Measurements from ENCODE around the gene SPATA46. TPM values are rescaled to one million over a fixed set of nuclear protein-coding genes. Genes with fewer than 3 reads are reported as not detected.

Gene SPATA46
- total and polyA plus RNA-seq, 2 donors (not counting 3 experiments of a cell fraction or from before 2014, with no cell fraction given), result not detected

- no peak overlapping the region for H3K4me3 ChIP-seq (replicated peaks in 1 of 3; ENCODE audit: insufficient read depth in 1 of 3, low read depth in 1 of 3, low read length in 3 of 3)
- FAIRE-seq, result no peak
These were observed 3.6 kb downstream of the SPATA46 start for GRCh38 chr1:162373072-162373427.

GRCh38 chr1:162372159-162373071 is 4.2 kb downstream of the SPATA46 start:
- no peak overlapping the region for H2AFZ ChIP-seq (ENCODE audit: low read depth, low read length)
- H3K36me3 ChIP-seq (ENCODE audit: control insufficient read depth in 2 of 2, extremely low read depth in 1 of 2, insufficient read depth in 2 of 2, low read length in 2 of 2), result peaks cover 0 to 2% of the 10 kb centered on the region in 2 experiments
- no peaks in the 10 kb centered on the region for H3K79me2 ChIP-seq (ENCODE audit: control insufficient read depth, insufficient read depth, low read length)
- no TSS peak for BruUV-seq (replicated peaks)
- TF ChIP-seq POLR2AphosphoS5 (IDR thresholded peaks at IDR 0.05; ENCODE audit: insufficient read depth, low read depth, low read length) (no peak), POLR2A (IDR thresholded peaks at IDR 0.05; ENCODE audit: low read depth, low read length) (no peak), GATA2 (IDR thresholded peaks at IDR 0.05; ENCODE audit: insufficient read depth, insufficient read length, low read depth, low read length) (no peak), CTCF (IDR thresholded peaks at IDR 0.05; ENCODE audit: extremely low read depth in 1 of 2, insufficient read depth in 1 of 2, low read depth in 1 of 2, low read length in 2 of 2) (no peak), FOS (IDR thresholded peaks at IDR 0.05; ENCODE audit: borderline replicate concordance, insufficient read depth, low read length) (no peak), EZH2 (IDR thresholded peaks at IDR 0.05; ENCODE audit: borderline replicate concordance, low read depth, low read length, severe bottlenecking) (no peak), JUN (IDR thresholded peaks at IDR 0.05; ENCODE audit: borderline replicate concordance, insufficient read depth, insufficient read length, low read depth) (no peak)
- TF ChIP-seq, protein P1, sequence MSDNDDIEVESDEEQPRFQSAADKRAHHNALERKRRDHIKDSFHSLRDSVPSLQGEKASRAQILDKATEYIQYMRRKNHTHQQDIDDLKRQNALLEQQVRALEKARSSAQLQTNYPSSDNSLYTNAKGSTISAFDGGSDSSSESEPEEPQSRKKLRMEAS (IDR thresholded peaks at IDR 0.05; ENCODE audit: insufficient read depth, insufficient read length), result no peak
- H4K20me1 ChIP-seq (replicated peaks; ENCODE audit: control insufficient read depth, extremely low read depth, insufficient read depth, low read length), result no peaks in the 10 kb centered on the region
- FAIRE-seq (no peak), DNase-seq (ENCODE audit: low read depth, low spot score) (no peak)
- no peaks in the 10 kb centered on the region for H3K27me3 ChIP-seq (ENCODE audit: control insufficient read depth in 2 of 2, insufficient read depth in 2 of 2, low read length in 2 of 2)
- intact Hi-C loops (cut with micrococcal nuclease), result no loop called here
- no peaks in the 10 kb centered on the region for H3K4me1 ChIP-seq (ENCODE audit: control insufficient read depth, extremely low read depth, insufficient read depth, low read length)
- H3K4me3 ChIP-seq (replicated peaks in 1 of 3; ENCODE audit: insufficient read depth in 1 of 3, low read depth in 1 of 3, low read length in 3 of 3), result no peak overlapping the region
- ChIA-PET CTCF (interaction anchor here (0.9 to 1.1 kb wide), 4 partner anchors 8 to 316 kb away, joined by 3 to 4 read pairs (median 3); no protein-coding TSS in a partner anchor), POLR2A (no interaction called here)
- no peaks in the 10 kb centered on the region for H3K9me1 ChIP-seq (replicated peaks; ENCODE audit: control insufficient read depth, extremely low read depth, insufficient read depth, low read length)
- H3K27ac ChIP-seq (ENCODE audit: insufficient read depth, low read depth, low read length), result no peak overlapping the region
- H3K9me3 ChIP-seq (replicated peaks; ENCODE audit: control insufficient read depth, insufficient read depth, low read length), result no peaks in the 10 kb centered on the region
- no peak overlapping the region for H3K9ac ChIP-seq (replicated peaks; ENCODE audit: extremely low read depth, insufficient read depth, low read length)
- H3K4me2 ChIP-seq (ENCODE audit: insufficient read depth, low read length), result no peak overlapping the region
- dilution Hi-C loops (cut with MboI; ENCODE audit: extremely low pct_ligation_motif_present, low sequenced_read_pairs), result no loop called here

More at GRCh38 chr1:162373072-162373427, 3.6 kb downstream of the SPATA46 start:
- H3K9me1 ChIP-seq (replicated peaks; ENCODE audit: control insufficient read depth, extremely low read depth, insufficient read depth, low read length), result no peaks in the 10 kb centered on the region
- intact Hi-C loops (cut with micrococcal nuclease) (no loop called here), dilution Hi-C loops (cut with MboI; ENCODE audit: extremely low pct_ligation_motif_present, low sequenced_read_pairs) (no loop called here)
- H2AFZ ChIP-seq (ENCODE audit: low read depth, low read length), result no peak overlapping the region
- no peaks in the 10 kb centered on the region for H3K27me3 ChIP-seq (ENCODE audit: control insufficient read depth in 2 of 2, insufficient read depth in 2 of 2, low read length in 2 of 2)
- H3K27ac ChIP-seq (ENCODE audit: insufficient read depth, low read depth, low read length), result no peak overlapping the region
- TF ChIP-seq EZH2 (IDR thresholded peaks at IDR 0.05; ENCODE audit: borderline replicate concordance, low read depth, low read length, severe bottlenecking) (no peak), GATA2 (IDR thresholded peaks at IDR 0.05; ENCODE audit: insufficient read depth, insufficient read length, low read depth, low read length) (no peak)
- no peaks in the 10 kb centered on the region for H4K20me1 ChIP-seq (replicated peaks; ENCODE audit: control insufficient read depth, extremely low read depth, insufficient read depth, low read length)
- H3K36me3 ChIP-seq (ENCODE audit: control insufficient read depth in 2 of 2, extremely low read depth in 1 of 2, insufficient read depth in 2 of 2, low read length in 2 of 2), result no peaks in the 10 kb centered on the region
- H3K9me3 ChIP-seq (replicated peaks; ENCODE audit: control insufficient read depth, insufficient read depth, low read length), result no peaks in the 10 kb centered on the region
- DNase-seq (ENCODE audit: low read depth, low spot score), result no peak
- no peaks in the 10 kb centered on the region for H3K79me2 ChIP-seq (ENCODE audit: control insufficient read depth, insufficient read depth, low read length)
- BruUV-seq (replicated peaks), result no TSS peak
- CTCF ChIA-PET, result interaction anchor here (0.9 kb wide), 1 partner anchor 21 kb away, joined by 3 read pairs; no protein-coding TSS in a partner anchor
- no peak overlapping the region for H3K9ac ChIP-seq (replicated peaks; ENCODE audit: extremely low read depth, insufficient read depth, low read length)
- H3K4me1 ChIP-seq (ENCODE audit: control insufficient read depth, extremely low read depth, insufficient read depth, low read length), result no peaks in the 10 kb centered on the region
- POLR2A ChIA-PET, result no interaction called here
- no peak overlapping the region for H3K4me2 ChIP-seq (ENCODE audit: insufficient read depth, low read length)
